Stimulated activated naive CD8-positive, alpha-beta T cell treated with anti-CD3 and anti-CD28 coated beads, Interleukin-15, amount 100 ng/mL, for 72 hours (primary cell): ENCODE data around the gene SLC19A1.

ENCODE experiments used
- ATAC-seq: fragments of 150-1000 bp; cut with Tn5 transposase; 2 replicates; pipeline ENCODE4 v1.10.0; 2021; ENCODE audit warnings: mild to moderate bottlenecking, moderate library complexity
- DNase-seq, 2 donors: peaks; one replicate each; pipeline ENCODE4 v3.0.0; 2021 to 2022
- H3K27ac Mint-ChIP-seq, 2 donors: one replicate each; pipeline ENCODE4 v1.8.0; 2022; ENCODE audit warnings: mild to moderate bottlenecking in 2 of 2, mixed read lengths in 2 of 2, moderate library complexity in 2 of 2
- H3K27me3 Mint-ChIP-seq: one replicate; pipeline ENCODE4 v1.8.0; 2022; ENCODE audit warnings: mixed read lengths
- H3K4me1 Mint-ChIP-seq: one replicate; pipeline ENCODE4 v1.8.0; 2022; ENCODE audit warnings: mild to moderate bottlenecking, mixed read lengths
- H3K4me3 Mint-ChIP-seq, 2 donors: one replicate each; pipeline ENCODE4 v1.8.0; 2022; ENCODE audit warnings: mild to moderate bottlenecking in 2 of 2, mixed read lengths in 2 of 2, moderate library complexity in 1 of 2
- H3K9me3 Mint-ChIP-seq, 2 donors: one replicate each; pipeline ENCODE4 v1.8.0; 2022; ENCODE audit warnings: mixed read lengths in 2 of 2

The SLC19A1 gene

DNA sequence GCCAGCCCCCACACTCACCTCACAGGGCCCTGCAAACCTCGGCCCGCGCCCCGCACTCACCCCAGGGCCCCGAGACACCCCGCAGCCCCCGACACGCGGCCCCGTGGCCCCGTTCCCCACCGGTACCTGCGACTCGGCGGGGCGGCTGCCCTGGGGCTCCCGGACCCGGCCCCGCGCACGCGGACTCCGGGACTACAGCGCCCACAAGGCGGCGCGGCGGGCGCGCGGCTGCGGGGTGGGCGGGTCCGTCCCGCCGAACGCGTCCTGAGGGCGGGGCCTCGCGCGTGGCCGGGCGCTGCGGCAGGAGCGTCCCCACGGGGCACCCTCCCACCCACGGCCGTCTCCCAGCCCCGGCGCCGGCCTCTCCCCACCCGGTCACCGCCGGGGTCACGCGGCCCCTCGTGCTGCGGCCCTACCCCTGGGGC, at the start of gene SLC19A1:
TSS of gene SLC19A1 (minus strand) at position 199 of the 425 bp plus-strand sequence. CDS start 4,481 bp downstream, outside the sequence.
- Mint-ChIP-seq H3K4me3 (peak within 1 kb of the TSS; percentile 77 to 86), H3K9me3 (no peaks in the 10 kb centered on the region), H3K27ac (peak within 1 kb of the TSS in 1 of 2 donors; percentile 67), H3K4me1 (peaks cover 48% of the 10 kb centered on the region), H3K27me3 (no peaks in the 10 kb centered on the region)
- DNase-seq (peak; percentile 70 to 73), ATAC-seq (peak; percentile 79)

DNA sequence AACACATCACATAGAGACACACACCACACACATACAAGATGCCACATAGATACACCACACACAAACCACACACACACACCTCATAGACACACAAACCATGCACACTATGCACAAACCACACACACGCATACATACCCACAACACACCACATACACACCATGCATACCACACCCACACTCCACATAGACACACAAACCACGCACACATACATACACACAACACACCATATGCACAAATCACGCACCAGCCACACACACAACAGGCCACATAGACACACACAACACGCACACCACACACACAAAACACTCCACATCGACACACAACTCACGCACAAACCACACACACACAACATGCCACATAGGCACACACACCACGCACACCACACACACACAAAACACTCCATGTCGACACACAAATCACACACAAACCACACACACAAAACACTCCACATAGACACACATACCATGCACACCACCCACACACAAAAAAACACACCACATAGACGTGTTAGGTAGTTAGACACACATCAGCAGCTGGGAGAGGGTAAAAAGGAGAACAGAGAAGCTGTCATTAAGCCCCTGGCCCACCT, 49.5 kb upstream of the SLC19A1 start:
- Mint-ChIP-seq H3K27me3 (peaks cover 24% of the 10 kb centered on the region), H3K9me3 (peaks cover 9 to 17% of the 10 kb centered on the region in 2 donors), H3K27ac (no peak overlapping the region), H3K4me3 (no peak overlapping the region), H3K4me1 (peaks cover 20% of the 10 kb centered on the region)
- ATAC-seq (no peak), DNase-seq (no peak)

DNA sequence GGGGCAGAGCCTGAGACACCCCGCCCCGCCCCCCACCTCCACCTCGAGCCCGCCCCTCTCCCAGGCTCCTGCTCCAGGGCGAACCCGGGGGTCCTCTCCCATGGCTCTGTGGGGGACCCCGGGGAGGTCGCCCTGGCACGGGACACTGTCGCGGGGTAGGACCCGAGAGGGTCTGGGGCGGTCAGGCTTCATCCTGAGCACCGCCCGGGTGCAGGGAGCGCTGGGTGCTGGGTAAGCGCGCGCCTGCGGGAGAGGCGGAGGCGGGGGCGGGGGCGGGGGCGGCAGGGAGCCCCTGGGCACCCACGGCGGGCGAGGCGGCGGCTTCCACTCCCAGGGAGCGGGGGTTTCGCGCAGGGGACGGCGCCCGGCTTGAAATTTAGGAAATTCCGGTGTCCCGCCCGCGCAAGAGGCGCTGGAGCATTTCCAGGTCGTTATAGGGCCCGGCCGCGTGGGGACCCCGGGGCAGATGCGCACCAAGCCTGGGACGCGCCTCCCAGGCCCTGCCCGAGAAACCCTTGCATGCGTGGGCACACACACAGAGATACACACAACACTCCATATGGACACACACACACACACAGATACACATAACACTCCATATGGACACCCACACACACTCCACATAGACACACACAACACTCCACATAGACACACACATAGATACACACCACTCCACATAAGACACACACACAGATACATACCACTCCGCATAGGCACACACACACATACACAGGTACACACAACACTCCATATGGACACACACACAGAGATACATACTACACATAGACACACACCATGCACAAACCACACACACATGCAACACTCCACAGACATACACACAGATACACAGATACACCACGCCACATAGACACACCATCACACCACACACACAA, 48.7 kb upstream of the SLC19A1 start:
- H3K9me3 Mint-ChIP-seq = peaks cover 16 to 24% of the 10 kb centered on the region in 2 donors
- no peak overlapping the region for H3K4me3 Mint-ChIP-seq
- H3K27me3 Mint-ChIP-seq = peaks cover 24% of the 10 kb centered on the region
- peaks cover 14% of the 10 kb centered on the region for H3K4me1 Mint-ChIP-seq
- ATAC-seq = peak; percentile 69
- H3K27ac Mint-ChIP-seq = no peak overlapping the region
- DNase-seq = peak; percentile 73 to 81

DNA sequence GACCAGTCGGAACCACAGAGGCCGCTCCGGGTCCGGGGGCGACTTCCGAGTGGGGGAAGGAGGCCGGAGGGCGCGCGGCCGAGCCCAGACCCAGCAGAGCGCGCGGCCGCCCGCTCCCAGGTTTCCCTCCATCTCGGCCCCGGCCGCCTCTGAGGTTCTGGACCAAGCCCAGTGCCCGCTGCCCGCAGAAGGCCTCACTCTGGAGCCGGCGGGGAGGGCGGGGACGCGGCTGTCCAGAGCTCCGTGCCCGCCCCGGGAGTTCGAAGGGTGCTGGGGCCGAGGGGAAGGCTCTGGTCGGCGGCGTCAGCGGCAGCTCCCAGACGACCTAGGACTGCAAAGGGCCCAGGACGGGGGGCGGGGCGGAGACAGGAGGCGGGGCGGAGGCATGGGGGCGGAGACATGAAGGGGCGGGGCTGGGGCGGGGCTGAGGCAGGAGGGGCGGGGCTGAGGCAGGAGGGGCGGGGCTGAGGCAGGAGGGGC, 48.0 kb upstream of the SLC19A1 start:
- Mint-ChIP-seq H3K4me3 (peak overlapping the region; percentile 47 to 70), H3K27ac (no peak overlapping the region), H3K4me1 (peaks cover 14% of the 10 kb centered on the region), H3K9me3 (peaks cover 19 to 27% of the 10 kb centered on the region in 2 donors), H3K27me3 (peaks cover 24% of the 10 kb centered on the region)
- DNase-seq (peak; percentile 78 to 81), ATAC-seq (peak; percentile 76)

DNA sequence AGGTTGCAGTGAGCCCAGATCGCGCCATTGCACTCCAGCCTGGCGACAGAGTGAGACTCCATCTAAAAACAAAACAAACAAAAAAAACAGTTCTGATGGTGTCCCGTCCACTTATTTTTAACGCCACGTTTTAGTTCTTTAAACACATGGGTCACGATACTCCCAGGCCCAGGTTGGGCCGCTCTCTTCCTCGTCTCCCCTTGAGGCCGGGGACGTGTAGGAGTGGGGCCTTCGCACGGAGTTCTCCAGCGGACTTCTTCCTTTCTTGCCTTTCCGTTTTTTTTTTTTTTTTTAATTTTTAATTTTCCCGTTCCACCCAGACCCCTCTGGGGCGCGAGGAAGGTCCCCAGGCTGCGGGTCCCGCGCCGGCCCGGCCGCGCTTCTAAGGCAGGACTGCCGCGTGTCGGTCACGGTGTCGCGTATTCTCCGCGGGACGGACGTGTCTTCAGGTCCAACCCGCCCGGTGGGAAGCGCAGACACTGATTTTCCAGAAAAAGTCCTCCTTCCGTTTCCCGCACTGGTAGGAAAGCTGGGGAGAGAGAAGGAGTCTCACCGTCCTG, 47.5 kb upstream of the SLC19A1 start:
- peaks cover 24% of the 10 kb centered on the region for H3K27me3 Mint-ChIP-seq
- H3K4me3 Mint-ChIP-seq = peak overlapping the region in 1 of 2 donors; percentile 70
- peaks cover 19 to 27% of the 10 kb centered on the region in 2 donors for H3K9me3 Mint-ChIP-seq
- no peak overlapping the region for H3K27ac Mint-ChIP-seq
- ATAC-seq = no peak
- peaks cover 14% of the 10 kb centered on the region for H3K4me1 Mint-ChIP-seq
- DNase-seq = no peak

DNA sequence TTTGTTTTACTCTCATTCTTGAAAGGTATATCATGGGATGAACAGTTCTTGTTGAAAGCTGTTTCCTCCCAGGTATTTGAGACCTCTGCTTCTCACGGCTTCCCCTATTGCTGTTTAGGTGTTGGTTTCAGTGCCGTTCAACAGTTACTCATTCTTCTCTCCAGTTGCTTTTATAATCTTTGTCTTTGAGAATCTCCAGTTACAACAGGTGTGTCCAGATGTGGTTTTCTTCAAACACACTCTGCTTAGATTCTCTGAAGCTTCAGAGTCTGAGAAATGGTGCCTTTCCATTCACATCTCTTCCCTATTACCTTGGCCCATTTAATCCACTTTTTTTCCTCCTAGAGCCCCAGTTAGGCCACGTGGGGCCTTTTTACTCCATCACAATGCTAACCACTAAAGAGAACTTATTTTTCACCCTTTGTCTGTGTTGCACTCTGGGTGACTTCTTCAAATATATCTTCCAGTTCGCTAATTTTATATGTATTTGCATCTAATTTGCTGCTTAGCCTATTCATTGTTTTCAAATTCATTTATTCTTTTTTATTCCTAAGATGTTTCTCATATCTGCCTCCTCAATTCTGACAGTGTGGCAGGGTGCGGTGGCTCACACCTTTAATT, 46.7 kb upstream of the SLC19A1 start:
- H3K27me3 Mint-ChIP-seq = peaks cover 24% of the 10 kb centered on the region
- ATAC-seq (no peak), DNase-seq (no peak)
- peak overlapping the region in 1 of 2 donors; percentile 9 for H3K4me3 Mint-ChIP-seq
- H3K4me1 Mint-ChIP-seq = peaks cover 14% of the 10 kb centered on the region
- H3K27ac Mint-ChIP-seq = no peak overlapping the region
- H3K9me3 Mint-ChIP-seq = peaks cover 19 to 27% of the 10 kb centered on the region in 2 donors

DNA sequence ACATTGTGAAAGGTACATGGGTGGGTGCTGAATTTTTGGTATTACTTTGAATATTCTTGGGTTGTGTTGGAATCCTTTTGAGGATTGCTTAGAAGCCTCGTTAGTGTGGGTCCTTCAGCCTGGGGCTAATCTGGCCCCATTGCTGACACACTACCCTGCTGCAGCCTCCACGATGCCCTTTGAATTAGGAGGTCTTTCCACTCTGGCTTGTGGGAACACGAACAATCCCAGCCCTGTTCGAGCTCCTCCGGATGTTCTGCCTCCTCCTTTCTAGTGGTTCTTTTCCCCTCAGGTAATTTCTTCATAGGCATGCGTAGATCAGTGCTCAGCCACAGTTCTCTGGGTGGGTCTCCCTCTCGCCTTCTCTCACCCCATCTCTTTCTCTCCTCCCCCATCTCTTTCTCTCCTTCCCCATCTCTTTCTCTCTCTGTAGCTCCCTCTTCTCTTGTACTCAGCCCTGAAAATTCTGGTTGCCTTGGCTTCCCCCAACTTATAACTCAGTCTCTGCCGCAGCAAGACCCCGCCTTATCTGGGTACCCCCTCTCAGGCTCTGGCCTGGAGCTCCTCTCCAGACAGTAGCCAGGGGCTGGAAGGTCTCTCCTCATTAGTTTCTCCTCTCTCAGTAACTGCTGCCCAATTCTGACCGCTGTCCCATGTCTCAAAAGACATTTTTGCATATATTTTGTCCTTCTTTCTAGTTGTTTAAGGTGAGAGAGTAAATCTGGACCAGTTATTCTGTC, 46.0 kb upstream of the SLC19A1 start:
- H3K9me3 Mint-ChIP-seq = peaks cover 19 to 27% of the 10 kb centered on the region in 2 donors
- H3K27ac Mint-ChIP-seq = no peak overlapping the region
- peaks cover 14% of the 10 kb centered on the region for H3K4me1 Mint-ChIP-seq
- ATAC-seq (no peak), DNase-seq (no peak)
- H3K4me3 Mint-ChIP-seq = no peak overlapping the region
- H3K27me3 Mint-ChIP-seq = peaks cover 24% of the 10 kb centered on the region

DNA sequence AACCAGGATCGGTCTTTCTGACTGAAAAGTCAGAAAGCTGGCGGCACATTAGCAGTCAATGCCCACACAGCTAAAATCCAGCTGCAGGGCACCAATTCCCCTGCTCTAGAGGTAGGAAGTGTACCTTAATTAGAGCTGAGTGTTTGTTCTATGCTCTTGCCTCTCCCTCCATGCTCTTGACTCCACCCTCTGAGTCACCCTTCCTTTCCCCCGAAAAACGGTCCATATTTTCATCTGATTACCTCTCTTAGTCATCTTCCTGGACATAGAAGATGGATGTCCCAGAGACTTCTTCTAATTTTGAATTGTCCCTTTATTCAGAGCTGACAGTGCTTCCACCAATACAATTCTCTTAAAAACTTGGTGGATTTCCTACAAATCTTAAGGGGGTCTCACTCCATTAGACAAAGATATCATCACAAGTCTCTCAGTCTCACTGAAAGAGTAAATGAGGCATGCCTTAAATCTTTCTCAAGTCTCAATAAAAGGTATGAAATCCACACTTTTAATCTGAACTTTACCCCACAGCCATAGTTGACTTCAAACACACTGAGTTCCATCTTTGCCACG, 44.1 kb upstream of the SLC19A1 start:
- no peak overlapping the region for H3K27ac Mint-ChIP-seq
- H3K4me3 Mint-ChIP-seq = no peak overlapping the region
- no peak for DNase-seq
- H3K9me3 Mint-ChIP-seq = peaks cover 23 to 27% of the 10 kb centered on the region in 2 donors
- peaks cover 24% of the 10 kb centered on the region for H3K27me3 Mint-ChIP-seq
- peaks cover 14% of the 10 kb centered on the region for H3K4me1 Mint-ChIP-seq
- no peak for ATAC-seq

DNA sequence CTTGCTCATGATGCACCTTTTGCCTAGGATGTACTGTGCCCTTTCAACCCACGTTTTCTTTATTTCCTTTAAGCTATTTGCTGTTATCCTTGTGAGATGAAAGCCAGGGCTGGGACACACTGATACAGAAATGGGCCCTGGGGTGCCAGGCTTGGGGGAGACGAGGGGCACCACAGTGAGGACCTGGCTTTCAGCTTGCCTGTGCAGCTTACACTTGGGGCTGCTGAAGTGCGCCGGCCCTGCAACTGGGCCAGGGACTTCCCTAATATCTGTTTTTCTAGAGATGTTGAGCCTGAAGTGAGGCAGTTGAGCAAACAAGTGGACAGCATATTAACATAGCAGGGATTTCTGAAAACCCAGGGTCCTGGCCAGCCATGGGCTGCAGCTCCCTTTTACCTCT, 42.5 kb upstream of the SLC19A1 start:
- peaks cover 14% of the 10 kb centered on the region for H3K4me1 Mint-ChIP-seq
- ATAC-seq (no peak), DNase-seq (no peak)
- peaks cover 24% of the 10 kb centered on the region for H3K27me3 Mint-ChIP-seq
- H3K9me3 Mint-ChIP-seq = peaks cover 23 to 27% of the 10 kb centered on the region in 2 donors
- no peak overlapping the region for H3K27ac Mint-ChIP-seq
- no peak overlapping the region for H3K4me3 Mint-ChIP-seq

DNA sequence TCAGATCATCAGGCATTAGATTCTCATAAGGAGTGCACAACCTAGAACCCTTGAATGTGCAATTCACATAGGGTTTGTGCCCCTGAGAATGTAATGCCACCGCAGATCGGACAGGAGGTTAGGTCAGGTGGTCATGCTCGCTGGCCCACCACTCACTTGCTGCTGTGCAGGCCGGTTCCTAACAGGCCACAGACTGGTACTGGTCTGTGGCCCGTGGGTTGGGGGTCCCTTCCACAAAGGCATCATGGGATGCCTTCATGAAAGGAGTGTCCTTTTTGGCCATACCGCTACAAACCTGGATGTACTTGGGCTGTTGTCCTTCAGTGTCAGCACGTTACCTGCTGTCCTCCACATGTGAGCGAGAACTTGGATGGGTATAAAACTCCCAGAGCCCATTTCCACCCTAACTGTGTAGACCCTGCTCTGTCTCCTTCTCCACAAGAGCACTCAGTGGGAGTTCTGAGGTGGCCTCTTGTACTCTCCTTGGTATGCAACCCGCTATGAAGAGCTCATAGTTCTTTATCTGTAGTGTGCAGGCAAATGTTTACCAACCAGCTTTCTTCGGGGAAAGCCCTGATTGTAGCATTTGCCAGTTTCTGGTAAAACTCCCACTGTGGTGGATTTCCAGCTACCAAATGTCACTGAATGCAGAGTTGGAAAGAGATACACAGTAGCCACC, 41.7 kb upstream of the SLC19A1 start:
- peaks cover 23 to 27% of the 10 kb centered on the region in 2 donors for H3K9me3 Mint-ChIP-seq

DNA sequence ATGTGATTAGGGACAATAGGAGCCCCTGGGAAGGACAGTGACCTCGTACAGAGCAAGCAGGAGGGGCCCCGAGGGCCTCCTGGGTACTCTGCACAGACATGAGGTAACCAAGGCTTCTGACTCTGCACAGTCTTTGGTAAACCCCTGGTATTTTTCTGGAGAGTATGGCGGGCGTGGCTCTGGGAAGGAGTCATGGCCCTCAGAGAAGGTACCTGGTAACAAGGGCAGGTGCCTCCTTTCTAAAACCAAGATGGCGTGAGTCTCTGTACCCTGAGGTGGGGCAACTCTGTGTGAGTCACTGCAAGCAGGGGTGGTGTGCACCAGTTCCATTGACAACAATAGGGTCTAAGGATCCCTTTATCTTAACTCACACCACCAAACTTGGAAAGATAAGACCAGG, 39.9 kb upstream of the SLC19A1 start:
- Mint-ChIP-seq H3K27ac (no peak overlapping the region), H3K9me3 (peaks cover 15 to 18% of the 10 kb centered on the region in 2 donors), H3K4me1 (no peaks in the 10 kb centered on the region), H3K4me3 (no peak overlapping the region), H3K27me3 (peaks cover 3% of the 10 kb centered on the region)
- ATAC-seq = no peak
- no peak for DNase-seq

More for the DNA sequence above, 41.7 kb upstream of the SLC19A1 start:
- Mint-ChIP-seq H3K4me1 (peaks cover 10% of the 10 kb centered on the region), H3K27me3 (peaks cover 20% of the 10 kb centered on the region), H3K27ac (no peak overlapping the region), H3K4me3 (no peak overlapping the region)
- ATAC-seq (no peak), DNase-seq (no peak)

DNA sequence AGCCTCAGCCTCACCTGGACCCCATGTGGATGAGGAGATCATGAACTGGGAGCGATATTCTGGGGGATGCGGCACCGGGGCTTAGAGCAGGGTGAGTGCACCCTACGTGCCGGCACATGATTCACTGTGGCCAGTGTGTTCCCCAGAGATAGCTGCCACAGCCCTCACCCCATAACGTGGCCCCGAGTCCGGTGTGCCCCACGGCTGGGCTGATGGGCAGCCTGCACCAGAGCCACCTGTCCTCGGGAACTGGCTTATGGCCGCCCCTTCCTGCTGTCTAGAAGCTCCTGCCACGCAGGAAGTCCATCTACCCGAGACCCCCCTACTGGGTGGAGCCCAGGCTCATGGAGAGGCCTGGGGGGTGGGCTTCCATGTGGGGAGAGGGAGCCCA, 39.1 kb upstream of the SLC19A1 start:
- Mint-ChIP-seq H3K9me3 (peaks cover 7 to 10% of the 10 kb centered on the region in 2 donors), H3K27me3 (no peaks in the 10 kb centered on the region), H3K4me1 (no peaks in the 10 kb centered on the region), H3K27ac (no peak overlapping the region), H3K4me3 (no peak overlapping the region)
- DNase-seq (no peak), ATAC-seq (no peak)

DNA sequence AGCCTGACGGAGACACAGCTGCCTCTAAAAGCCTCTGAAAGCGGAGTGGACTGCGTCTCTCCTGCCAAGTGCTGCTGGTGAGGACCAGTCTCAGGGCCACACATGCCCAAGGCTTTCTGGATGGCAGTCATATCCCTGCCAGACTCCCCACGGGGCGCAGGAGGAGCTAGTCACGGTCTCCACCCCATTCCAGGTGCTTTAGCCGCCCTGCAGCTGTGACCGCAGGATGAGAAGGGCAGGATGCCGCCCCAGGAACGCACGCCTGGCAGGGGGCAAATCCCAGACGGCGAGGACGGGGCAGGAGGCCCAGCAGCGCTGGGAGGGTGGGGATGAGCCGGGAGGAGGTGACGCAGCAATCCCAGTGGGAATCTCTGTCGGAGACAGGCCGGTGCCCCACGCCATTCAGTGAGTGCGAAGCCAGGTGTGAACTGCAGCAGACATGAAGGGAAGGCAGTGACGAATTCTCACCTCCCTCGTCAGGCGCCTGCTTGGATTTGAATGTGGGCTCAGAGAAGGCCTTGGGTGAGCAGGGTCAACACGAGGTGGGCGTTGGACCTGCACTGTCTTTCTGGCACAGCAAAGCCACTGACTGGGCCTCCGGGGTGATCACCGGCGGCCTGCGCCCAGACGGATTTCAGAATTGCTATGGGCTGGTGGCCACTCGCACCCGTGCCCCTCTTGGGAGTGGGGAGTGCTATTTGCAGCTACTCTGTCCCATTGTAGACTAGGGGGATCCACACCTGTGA, 38.5 kb upstream of the SLC19A1 start:
- H3K4me3 Mint-ChIP-seq = no peak overlapping the region
- H3K9me3 Mint-ChIP-seq = peaks cover 1 to 4% of the 10 kb centered on the region in 2 donors
- H3K27ac Mint-ChIP-seq = no peak overlapping the region
- ATAC-seq (no peak), DNase-seq (no peak)
- no peaks in the 10 kb centered on the region for H3K4me1 Mint-ChIP-seq
- H3K27me3 Mint-ChIP-seq = no peaks in the 10 kb centered on the region
